Sigmoid colon (tissue), 7 donors: Measurements from ENCODE around the gene SIGLEC5. TPM values are rescaled to one million over a fixed set of nuclear protein-coding genes. Genes with fewer than 3 reads are reported as not detected.

Experiments
- DNase-seq: peaks from one replicate; pipeline ENCODE4 v3.0.0-alpha.2; 2019
- H3K27ac ChIP-seq, 4 donors: fragments of 200-600 bp; sonication (generic); one replicate each; pipeline ENCODE4 v1.5.1; 2016 to 2019; ENCODE audit warnings: mild to moderate bottlenecking in 1 of 4
- H3K27me3 ChIP-seq, 3 donors: fragments of 200-600 bp; sonication (generic); one replicate each; pipeline ENCODE4 v1.5.1; 2019; ENCODE audit warnings: mild to moderate bottlenecking in 1 of 3
- H3K36me3 ChIP-seq, 4 donors: fragments of 200-600 bp; sonication (generic); one replicate each; pipeline ENCODE4 v1.5.1; 2016 to 2019
- H3K4me1 ChIP-seq, 4 donors: fragments of 200-600 bp; sonication (generic); one replicate each; pipeline ENCODE4 v1.5.1; 2017 to 2019
- H3K4me3 ChIP-seq, 4 donors: fragments of 200-600 bp; sonication (generic); one replicate each; pipeline ENCODE4 v1.5.1; 2017 to 2019; ENCODE audit warnings: mild to moderate bottlenecking in 2 of 4, moderate library complexity in 1 of 4
- H3K9me3 ChIP-seq, 4 donors: fragments of 200-600 bp in 3 of 4; sonication (generic) in 3 of 4; one replicate each; pipeline versions ENCODE4 v1.5.1 to v1.6.1; 2013 to 2019
- EP300 ChIP-seq, 4 donors: sonication (generic); formaldehyde crosslinking; IDR thresholded peaks; one replicate each; pipeline ENCODE4 v1.6.1; 2017; ENCODE audit warnings: antibody characterized with exemption in 4 of 4
- POLR2A ChIP-seq, 2 donors: fragments of 450-650 bp; IDR thresholded peaks; one replicate each; pipeline ENCODE4 v1.6.1; 2016; ENCODE audit warnings: antibody characterized with exemption in 2 of 2, mild to moderate bottlenecking in 2 of 2, moderate library complexity in 2 of 2
- POLR2AphosphoS5 ChIP-seq, 4 donors: sonication (generic); formaldehyde crosslinking; IDR thresholded peaks; one replicate each; pipeline ENCODE4 v1.6.1; 2017; ENCODE audit warnings: antibody characterized with exemption in 4 of 4
- WGBS, 2 donors: extraction: QIAGEN DNeasy Blood & Tissue Kit; methylation state at CpG; one replicate each; pipeline ENCODE4 v1.1.7; 2013; 5-methylcytosine and 5-hydroxymethylcytosine counted together
- intact Hi-C: fragments of 100-400 bp; cut with DNase I; formaldehyde crosslinking; loops from one replicate; pipeline ENCODE4 v1.15.1; 2023
- polyA plus RNA-seq, 3 donors: library from polyadenylated mRNA; stranded (reverse); fragments of 200-250 nt; gene quantifications; one replicate each; pipeline ENCODE4 v1.2.3, GENCODE V29; 2013
- total RNA-seq, 4 donors: library from RNA; depleted of rRNA; stranded (reverse); fragments of >200 nt; gene quantifications; one replicate each; pipeline ENCODE4 v1.1.0, GENCODE V29; 2016
- TF ChIP-seq, protein P1 (sequence below), 4 experiments: fragments of 450-650 bp in 3 of 4; fragments of 200-600 bp in 1 of 4; IDR thresholded peaks; one replicate each; pipeline ENCODE4 v1.5.1; 2016 to 2019; ENCODE audit warnings: antibody characterized with exemption in 4 of 4, mild to moderate bottlenecking in 3 of 4, moderate library complexity in 2 of 4
- donor health status: healthy with polysubstance abuse.
- donor health status: Bipolar disorder and iron deficiency.
- donor health status: healthy.

SIGLEC5 gene
- total and polyA plus RNA-seq, 7 donors = 0.36 to 0.68 (median 0.52) TPM; not detected in 3

DNA sequence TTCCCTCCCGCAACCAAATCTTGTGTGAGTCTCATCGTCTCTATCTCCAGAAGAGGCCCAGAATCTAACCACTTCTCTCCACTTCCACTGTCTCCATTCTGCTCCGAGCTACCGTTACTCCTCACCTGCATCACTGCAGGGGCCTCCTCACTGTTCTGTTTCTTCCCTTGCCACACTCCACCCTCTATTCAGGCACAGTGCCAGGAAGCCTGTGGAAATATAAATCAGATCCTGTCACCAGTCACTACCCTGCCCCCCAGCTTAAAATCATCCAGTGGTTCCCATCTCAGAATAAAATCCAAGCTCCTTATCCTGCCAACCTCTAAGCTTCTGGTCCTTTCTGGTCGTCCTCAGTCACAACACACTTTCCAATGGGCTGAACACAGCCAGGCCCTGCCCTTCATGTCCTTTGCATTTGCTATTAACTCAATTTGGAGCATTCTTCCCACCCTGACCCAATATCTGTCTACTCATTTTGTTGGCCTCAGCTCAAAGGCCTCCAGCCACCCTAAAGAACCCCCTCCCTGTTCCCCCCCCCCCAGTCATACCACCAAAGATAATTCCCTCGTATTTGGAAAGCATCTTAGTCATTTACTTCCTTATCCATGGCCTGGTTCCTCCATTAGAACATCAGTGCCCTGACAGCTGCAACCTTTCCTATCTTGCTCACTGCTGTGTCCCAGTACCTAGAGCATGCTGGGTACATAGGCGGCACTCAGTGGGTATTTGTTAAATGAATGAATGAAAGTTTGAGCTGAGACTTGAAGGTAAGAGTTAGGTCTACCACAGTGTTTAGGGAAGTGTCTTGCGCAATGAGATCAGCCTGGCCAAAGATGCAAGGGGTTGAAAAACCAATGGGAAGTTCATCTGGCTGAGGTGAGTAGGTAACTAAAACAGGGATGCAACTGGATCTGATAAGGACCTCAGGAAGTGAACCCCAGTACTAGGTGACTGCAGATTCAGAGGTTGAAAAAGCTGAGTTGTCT lies 34.7 kb downstream of the SIGLEC5 start:
- Histone ChIP-seq H3K27me3 (peaks cover 1 to 26% (median 20%) of the 10 kb centered on the region in 3 donors), H3K36me3 (no peaks in the 10 kb centered on the region), H3K4me1 (peaks cover 0 to 18% (median 15%) of the 10 kb centered on the region in 4 donors), H3K4me3 (no peak overlapping the region), H3K9me3 (no peaks in the 10 kb centered on the region), H3K27ac (no peak overlapping the region)
- no peak for TF ChIP-seq POLR2A (IDR thresholded peaks at IDR 0.05)
- TF ChIP-seq, protein P1, sequence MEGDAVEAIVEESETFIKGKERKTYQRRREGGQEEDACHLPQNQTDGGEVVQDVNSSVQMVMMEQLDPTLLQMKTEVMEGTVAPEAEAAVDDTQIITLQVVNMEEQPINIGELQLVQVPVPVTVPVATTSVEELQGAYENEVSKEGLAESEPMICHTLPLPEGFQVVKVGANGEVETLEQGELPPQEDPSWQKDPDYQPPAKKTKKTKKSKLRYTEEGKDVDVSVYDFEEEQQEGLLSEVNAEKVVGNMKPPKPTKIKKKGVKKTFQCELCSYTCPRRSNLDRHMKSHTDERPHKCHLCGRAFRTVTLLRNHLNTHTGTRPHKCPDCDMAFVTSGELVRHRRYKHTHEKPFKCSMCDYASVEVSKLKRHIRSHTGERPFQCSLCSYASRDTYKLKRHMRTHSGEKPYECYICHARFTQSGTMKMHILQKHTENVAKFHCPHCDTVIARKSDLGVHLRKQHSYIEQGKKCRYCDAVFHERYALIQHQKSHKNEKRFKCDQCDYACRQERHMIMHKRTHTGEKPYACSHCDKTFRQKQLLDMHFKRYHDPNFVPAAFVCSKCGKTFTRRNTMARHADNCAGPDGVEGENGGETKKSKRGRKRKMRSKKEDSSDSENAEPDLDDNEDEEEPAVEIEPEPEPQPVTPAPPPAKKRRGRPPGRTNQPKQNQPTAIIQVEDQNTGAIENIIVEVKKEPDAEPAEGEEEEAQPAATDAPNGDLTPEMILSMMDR (IDR thresholded peaks at IDR 0.05) = no peak
- no peak for TF ChIP-seq POLR2AphosphoS5 (IDR thresholded peaks at IDR 0.05)
- no peak for TF ChIP-seq EP300 (IDR thresholded peaks at IDR 0.05)
- WGBS, 2 donors = 74 to 90% methylated on average over 8 of the region's 8 CpGs
- intact Hi-C loops = loop anchor here (2.0 kb wide), 1 partner anchor 487 kb away; the partner anchor contains the start of gene CTU1
- no peak for DNase-seq

DNA sequence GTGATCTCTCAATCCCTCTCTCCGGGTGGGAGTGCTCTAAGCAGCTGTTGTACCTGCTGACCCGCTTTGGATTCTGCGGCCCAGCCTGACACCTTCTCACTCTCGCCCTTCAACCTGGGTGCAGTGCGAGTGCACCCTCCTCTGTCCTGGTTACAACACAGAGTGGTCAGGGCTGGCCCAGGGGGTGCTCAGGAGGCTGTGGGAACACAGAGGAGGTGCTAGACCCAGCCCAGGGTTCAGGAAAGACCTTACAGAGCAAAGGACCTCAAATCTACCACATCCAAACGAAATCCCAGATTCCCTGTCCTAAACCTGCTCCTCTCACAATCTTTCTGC lies 35.5 kb downstream of the SIGLEC5 start:
- peak overlapping the region; percentile 52 to 66 (median 62) for H3K27ac ChIP-seq
- intact Hi-C loops = loop anchor here (1.0 to 2.0 kb wide), 2 partner anchors 23 to 486 kb away; partner anchors contain the start of genes CTU1 and ZNF175
- peak overlapping the region; percentile 53 to 62 (median 58) for H3K4me3 ChIP-seq
- H3K4me1 ChIP-seq = peaks cover 0 to 18% (median 15%) of the 10 kb centered on the region in 4 donors
- peaks cover 0 to 19% (median 14%) of the 10 kb centered on the region in 3 donors for H3K27me3 ChIP-seq
- no peak for DNase-seq
- TF ChIP-seq POLR2A (IDR thresholded peaks at IDR 0.05) = no peak
- no peak for TF ChIP-seq POLR2AphosphoS5 (IDR thresholded peaks at IDR 0.05)
- TF ChIP-seq EP300 (IDR thresholded peaks at IDR 0.05) = no peak
- TF ChIP-seq, protein P1 (IDR thresholded peaks at IDR 0.05) = no peak
- WGBS, 2 donors = 10 to 20% methylated on average over 6 of the region's 6 CpGs
- H3K9me3 ChIP-seq = no peaks in the 10 kb centered on the region
- H3K36me3 ChIP-seq = no peaks in the 10 kb centered on the region

DNA sequence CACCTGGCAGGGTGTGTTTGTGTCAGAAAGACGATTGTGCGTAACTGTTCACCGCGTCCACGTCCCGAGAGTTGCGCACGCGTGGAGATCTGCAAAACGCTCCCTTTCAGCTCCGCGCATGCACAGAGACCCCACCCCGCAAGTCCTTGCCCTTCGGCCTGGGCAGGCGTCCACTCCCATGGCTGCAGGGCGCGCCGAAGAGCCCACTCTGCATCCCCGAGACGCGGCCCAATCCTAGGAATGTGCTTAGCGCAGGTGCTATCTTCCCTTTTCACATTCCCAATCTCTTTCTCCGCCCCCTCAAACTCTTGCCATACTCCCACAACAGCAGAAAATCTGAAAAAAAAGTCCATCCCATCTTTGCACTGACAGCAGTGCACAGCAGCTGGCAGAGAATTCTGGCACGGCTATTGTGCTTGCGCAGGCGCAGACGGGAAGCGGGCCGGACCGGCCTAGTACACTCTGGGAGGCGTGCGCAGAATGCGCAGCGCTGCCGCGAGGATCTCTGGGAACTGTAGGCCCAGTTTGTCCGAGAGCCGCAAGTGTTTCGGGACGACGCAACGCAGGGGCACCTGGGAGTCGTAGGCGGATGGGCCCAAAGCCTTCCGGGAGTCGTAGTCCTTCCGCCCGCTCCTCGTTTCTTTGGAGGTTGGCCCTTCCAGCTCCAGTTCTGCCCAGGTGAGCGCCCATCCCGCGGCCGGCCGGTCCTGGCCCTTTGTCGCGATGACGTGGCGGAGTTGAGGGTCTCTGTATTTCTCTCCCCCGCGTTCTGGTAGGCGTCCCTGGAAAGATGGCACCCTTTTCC lies 36.0 kb downstream of the SIGLEC5 start:
- TF ChIP-seq EP300 (IDR thresholded peaks at IDR 0.05) (peak in 1 of 4 donors; percentile 25), POLR2A (IDR thresholded peaks at IDR 0.05) (no peak), POLR2AphosphoS5 (IDR thresholded peaks at IDR 0.05) (peak in 3 of 4 donors; percentile 53 to 81 (median 61))
- TF ChIP-seq, protein P1 (IDR thresholded peaks at IDR 0.05) = no peak
- no peaks in the 10 kb centered on the region for H3K36me3 ChIP-seq
- peaks cover 0 to 18% (median 15%) of the 10 kb centered on the region in 4 donors for H3K4me1 ChIP-seq
- peak overlapping the region; percentile 52 to 66 (median 62) for H3K27ac ChIP-seq
- H3K4me3 ChIP-seq = peak overlapping the region; percentile 53 to 62 (median 58)
- H3K9me3 ChIP-seq = no peaks in the 10 kb centered on the region
- intact Hi-C loops = loop anchor here (1.0 to 2.0 kb wide), 2 partner anchors 23 to 485 kb away; partner anchors contain the start of genes CTU1 and ZNF175
- peaks cover 0 to 14% (median 13%) of the 10 kb centered on the region in 3 donors for H3K27me3 ChIP-seq
- 1% methylated on average over 61 of the region's 61 CpGs for WGBS, 2 donors
- peak; percentile 99 for DNase-seq

DNA sequence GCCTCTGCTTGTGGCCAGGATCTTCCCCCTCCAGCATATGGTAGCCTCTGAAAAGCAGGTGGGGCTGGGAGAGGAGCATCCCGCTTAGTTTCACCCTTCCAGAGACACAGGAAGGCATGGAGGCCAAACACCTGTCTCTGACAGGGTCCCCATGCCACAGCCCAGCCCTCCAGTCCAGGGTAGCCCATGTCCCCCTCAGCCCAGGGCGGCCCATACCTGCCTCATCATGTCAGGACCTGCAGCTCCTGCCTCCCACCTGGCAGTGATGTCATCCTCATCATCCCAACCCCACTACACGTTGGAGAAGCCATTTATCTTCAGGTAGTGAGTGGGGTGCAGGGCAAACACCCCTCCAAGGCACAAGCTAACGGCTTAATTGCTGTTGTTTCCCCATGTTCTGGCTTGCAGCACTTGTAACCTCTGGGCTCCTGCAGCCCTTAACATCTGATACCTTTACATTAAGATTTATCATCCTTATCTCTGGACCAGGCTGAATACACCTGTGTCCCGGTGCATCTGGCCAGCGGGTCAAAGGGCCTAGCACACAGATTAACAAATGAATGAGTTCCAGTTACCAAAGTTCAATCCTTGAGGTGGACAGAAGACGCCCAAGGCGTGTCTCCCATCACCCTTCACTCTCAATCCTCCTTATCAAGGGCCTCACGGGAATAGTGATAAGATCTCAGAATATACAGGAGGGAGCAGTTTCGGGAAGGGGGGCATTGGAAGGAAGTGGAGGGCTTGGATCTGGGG lies 36.9 kb downstream of the SIGLEC5 start:
- peak overlapping the region; percentile 53 to 62 (median 58) for H3K4me3 ChIP-seq
- peaks cover 0 to 2% (median 0%) of the 10 kb centered on the region in 4 donors for H3K36me3 ChIP-seq
- intact Hi-C loops = no loop called here
- H3K9me3 ChIP-seq = no peaks in the 10 kb centered on the region
- peaks cover 0 to 9% (median 6%) of the 10 kb centered on the region in 3 donors for H3K27me3 ChIP-seq
- no peak for DNase-seq
- H3K27ac ChIP-seq = peak overlapping the region in 3 of 4 donors; percentile 61 to 66 (median 62)
- WGBS, 2 donors = 21 to 38% methylated on average over 10 of the region's 10 CpGs
- H3K4me1 ChIP-seq = peaks cover 0 to 18% (median 15%) of the 10 kb centered on the region in 4 donors
- TF ChIP-seq POLR2A (IDR thresholded peaks at IDR 0.05) (no peak), POLR2AphosphoS5 (IDR thresholded peaks at IDR 0.05) (no peak), EP300 (IDR thresholded peaks at IDR 0.05) (no peak)
- TF ChIP-seq, protein P1 (IDR thresholded peaks at IDR 0.05) = no peak
